HepG2 (cell line): Measurements from ENCODE around the gene IMPDH2. TPM values are rescaled to one million over a fixed set of nuclear protein-coding genes. Genes with fewer than 3 reads are reported as not detected.
A peak's percentile ranks its signal among the peaks of the same experiment; 100 is the strongest.

Source experiments
- CCAR2 ChIP-seq: fragments of 200-400 bp; formaldehyde crosslinking; optimal IDR thresholded peaks from 2 replicates; pipeline ENCODE3; 2018; ENCODE audit warnings: low read depth, mild to moderate bottlenecking, low read length, moderate library complexity
- DZIP1 ChIP-seq: sonication (generic); formaldehyde crosslinking; IDR thresholded peaks from 2 replicates; pipeline ENCODE4 v1.5.0; 2020; ENCODE audit warnings: mild to moderate bottlenecking, missing genetic modification reagents
- FOXA3 ChIP-seq: IDR thresholded peaks from 2 replicates; pipeline ENCODE4 v1.6.1; 2016; ENCODE audit warnings: missing genetic modification reagents, missing compliant biosample characterization
- JUNB ChIP-seq: sonication (generic); formaldehyde crosslinking; IDR thresholded peaks from 2 replicates; pipeline ENCODE4 v1.8.0; 2022; ENCODE audit warnings: missing genetic modification reagents, mild to moderate bottlenecking, borderline replicate concordance
- PAX8 ChIP-seq: sonication (generic); formaldehyde crosslinking; IDR thresholded peaks from 2 replicates; pipeline ENCODE4 v1.8.0; 2022; ENCODE audit warnings: mild to moderate bottlenecking, missing genetic modification reagents, borderline replicate concordance
- SMAD1 ChIP-seq: sonication (generic); formaldehyde crosslinking; IDR thresholded peaks from 2 replicates; pipeline ENCODE4 v1.4.0; 2020; ENCODE audit warnings: missing genetic modification reagents, low read depth, mild to moderate bottlenecking, borderline replicate concordance
- TFDP1 ChIP-seq: IDR thresholded peaks from 2 replicates; pipeline ENCODE4 v1.6.1; 2016; ENCODE audit warnings: missing compliant biosample characterization, missing genetic modification reagents, borderline replicate concordance
- ZBTB40 ChIP-seq, 2 experiments: fragments of 450-650 bp in 1 of 2; sonication (generic) in 1 of 2; formaldehyde crosslinking in 1 of 2; IDR thresholded peaks; 2 replicates each; pipeline versions ENCODE4 v1.6.1 to v1.8.0; 2016 to 2022; ENCODE audit warnings: antibody characterized with exemption in 1 of 2, mild to moderate bottlenecking in 1 of 2, missing genetic modification reagents in 1 of 2
- ZC3H13 ChIP-seq: sonication (generic); formaldehyde crosslinking; IDR thresholded peaks from 2 replicates; pipeline ENCODE4 v1.8.1; 2023; ENCODE audit warnings: mild to moderate bottlenecking, missing genetic modification reagents, moderate library complexity
- ZKSCAN8 ChIP-seq: IDR thresholded peaks from 2 replicates; pipeline ENCODE4 v1.6.1; 2016; ENCODE audit warnings: borderline replicate concordance, missing genetic modification reagents, missing compliant biosample characterization
- ZNF24 ChIP-seq: fragments of 450-650 bp; IDR thresholded peaks from 2 replicates; pipeline ENCODE4 v1.6.1; 2017; ENCODE audit warnings: antibody characterized with exemption, mild to moderate bottlenecking
- ZNF251 ChIP-seq: sonication (generic); formaldehyde crosslinking; IDR thresholded peaks from 2 replicates; pipeline ENCODE4 v1.9.0; 2021; ENCODE audit warnings: mild to moderate bottlenecking, missing genetic modification reagents
- ZNF263 ChIP-seq: sonication (generic); formaldehyde crosslinking; IDR thresholded peaks from 2 replicates; pipeline ENCODE4 v1.4.0; 2020; ENCODE audit warnings: missing genetic modification reagents
- ZNF674 ChIP-seq: sonication (generic); formaldehyde crosslinking; IDR thresholded peaks from 2 replicates; pipeline ENCODE4 v1.5.0; 2020; ENCODE audit warnings: low read depth, mild to moderate bottlenecking, missing genetic modification reagents
- ZNF709 ChIP-seq: sonication (generic); formaldehyde crosslinking; IDR thresholded peaks from 2 replicates; pipeline ENCODE4 v1.5.0; 2020; ENCODE audit warnings: mild to moderate bottlenecking, missing genetic modification reagents
- polyA plus RNA-seq, 8 experiments: library from polyadenylated mRNA; depleted of rRNA in 3 of 8; stranded (reverse) in 7 of 8; unstranded in 1 of 8; fragments of >200 nt; fragmentation: Illumina TruSeq in 4 of 8; extraction: Trizol in 4 of 8; gene quantifications; 2 replicates each; pipeline versions ENCODE4 v1.2.1 to v1.2.3, GENCODE V29; 2011 to 2016; ENCODE audit warnings: low read depth in 4 of 8, missing spikeins in 1 of 8, mixed read lengths in 1 of 8; ENCODE audit not compliant: insufficient read depth in 1 of 8
- total RNA-seq, 5 experiments: library from RNA; depleted of rRNA; stranded (reverse); fragments of >200 nt; fragmentation: Illumina TruSeq; extraction: Trizol; gene quantifications; 2 replicates each; pipeline ENCODE4 v1.2.3, GENCODE V29; 2016; ENCODE audit warnings: low read depth in 1 of 5

The IMPDH2 gene
- total and polyA plus RNA-seq, 2 of the 13 experiments (the other 11 are each of a cell fraction or from before 2014, with no cell fraction given) = 248 to 260 TPM

GRCh38 chr3:49028673-49029562 is at the start of gene IMPDH2 (continued):
- peak; percentile 95; the same call in 1 of the 2 replicates for TF ChIP-seq DZIP1 (CRISPR knock-in tag)
- no peak for TF ChIP-seq ZNF24
- TF ChIP-seq ZNF251 (CRISPR knock-in tag) = no peak
- no peak for TF ChIP-seq ZNF674
- TF ChIP-seq TFDP1 (CRISPR knock-in tag) = peak; percentile 95
- TF ChIP-seq CCAR2 = no peak
- 0 out of 2 replicates have a peak, but pooled peaks have one; percentile 88 for TF ChIP-seq ZKSCAN8
- peak; percentile 99 for TF ChIP-seq ZC3H13 (CRISPR knock-in tag)
- peak; percentile 92; the same call in 1 of the 2 replicates for TF ChIP-seq SMAD1 (CRISPR knock-in tag)
- no peak for TF ChIP-seq ZBTB40 (IDR thresholded peaks at IDR 0.05)
- TF ChIP-seq ZBTB40 (CRISPR knock-in tag; IDR thresholded peaks at IDR 0.05) = peak; percentile 93
- TF ChIP-seq PAX8 (CRISPR knock-in tag) = no peak
- TF ChIP-seq ZNF263 (CRISPR knock-in tag) = no peak; the same call in 1 of the 2 replicates
- no peak for TF ChIP-seq JUNB
- peak; percentile 80 for TF ChIP-seq FOXA3 (CRISPR knock-in tag)
- peak; percentile 95; the same call in 1 of the 2 replicates for TF ChIP-seq ZNF709
